Measurements from ENCODE around the gene PDE4B.
"Not testable (repeated sequence)": the region's sequence is repeated elsewhere in the genome, so short reads cannot be mapped to it uniquely, and the experiment has no call there.

GRCh38 chr1:65967492-65967891, 174.8 kb downstream of the PDE4B start:
- not testable (repeated sequence) for TF ChIP-seq CTCF (CRISPR knock-in tag; IDR thresholded peaks at IDR 0.05); SALL1 (CRISPR knock-in tag; IDR thresholded peaks at IDR 0.05); MAX (IDR thresholded peaks at IDR 0.05); ZNF274 (CRISPR knock-in tag; IDR thresholded peaks at IDR 0.05); ZNF24 (IDR thresholded peaks at IDR 0.05); AGO2 (optimal IDR thresholded peaks at IDR 0.05; ENCODE audit: low read depth, low read length); TMF1 (CRISPR knock-in tag; IDR thresholded peaks at IDR 0.05; ENCODE audit: low read depth); RBM39 (IDR thresholded peaks at IDR 0.05; ENCODE audit: low read depth, low read length, poor library complexity, severe bottlenecking); RFX5 (IDR thresholded peaks at IDR 0.05; ENCODE audit: low read depth, low read length)

Measured in HepG2 (cell line).